Frontal cortex (tissue), 4 donors: Measurements from ENCODE around the gene PCBP3. TPM values are rescaled to one million over a fixed set of nuclear protein-coding genes. Genes with fewer than 3 reads are reported as not detected.
"Not testable (repeated sequence)": the region's sequence is repeated elsewhere in the genome, so short reads cannot be mapped to it uniquely, and the experiment has no call there.

Experiments
- DNase-seq, 2 donors: peaks; one replicate each; pipeline ENCODE4 v3.0.0; 2012; ENCODE audit warnings: low spot score in 2 of 2
- FAIRE-seq: peaks from 2 replicates; lab custom pipeline; 2012; peaks lifted over from hg19 to GRCh38; lab: Jason Lieb, UNC
- total RNA-seq: library from RNA; depleted of rRNA; stranded (reverse); fragments of >200 nt; gene quantifications from one replicate; pipeline ENCODE4 v1.2.3, GENCODE V29; 2014
- donor health status: control.
- donor health status: control.
- donor health status: control.

PCBP3 gene
- total RNA-seq, 1 donor from 2014 or later, result 7.3 TPM

DNA sequence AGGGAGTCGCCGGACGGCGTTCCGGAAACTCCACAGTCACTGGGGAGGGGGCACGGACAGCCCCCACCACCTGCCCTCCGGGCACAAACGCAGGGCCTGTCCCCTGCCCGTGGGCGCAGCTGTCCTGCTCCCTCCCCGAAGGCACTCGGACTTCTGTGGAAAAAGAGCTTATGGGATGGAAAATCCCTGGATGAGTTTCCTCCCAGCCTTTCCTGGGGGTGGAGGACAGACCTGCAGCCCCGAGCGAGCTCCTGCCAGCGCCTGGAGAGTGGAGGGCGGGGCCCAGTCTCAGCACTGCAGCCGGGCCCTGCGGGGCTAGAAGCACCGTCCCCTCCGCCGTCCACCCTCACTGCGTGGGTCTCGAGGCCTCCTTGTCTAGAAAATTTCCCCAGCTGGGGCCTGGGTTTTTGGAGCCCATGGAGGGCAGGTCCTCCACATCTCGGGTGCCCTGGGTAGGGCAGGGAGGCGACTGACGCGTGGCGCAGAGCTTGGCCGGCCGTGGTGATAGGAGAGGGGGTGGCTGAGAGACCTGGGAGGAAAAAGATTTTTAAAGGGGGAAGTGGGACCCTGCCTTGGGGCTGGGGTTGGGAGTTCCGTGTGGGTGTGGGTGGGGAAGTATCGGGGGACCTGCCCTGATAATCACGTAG lies 331.6 kb downstream of the PCBP3 start:
- FAIRE-seq (no peak), DNase-seq (peak in 1 of 2 donors; percentile 26)

DNA sequence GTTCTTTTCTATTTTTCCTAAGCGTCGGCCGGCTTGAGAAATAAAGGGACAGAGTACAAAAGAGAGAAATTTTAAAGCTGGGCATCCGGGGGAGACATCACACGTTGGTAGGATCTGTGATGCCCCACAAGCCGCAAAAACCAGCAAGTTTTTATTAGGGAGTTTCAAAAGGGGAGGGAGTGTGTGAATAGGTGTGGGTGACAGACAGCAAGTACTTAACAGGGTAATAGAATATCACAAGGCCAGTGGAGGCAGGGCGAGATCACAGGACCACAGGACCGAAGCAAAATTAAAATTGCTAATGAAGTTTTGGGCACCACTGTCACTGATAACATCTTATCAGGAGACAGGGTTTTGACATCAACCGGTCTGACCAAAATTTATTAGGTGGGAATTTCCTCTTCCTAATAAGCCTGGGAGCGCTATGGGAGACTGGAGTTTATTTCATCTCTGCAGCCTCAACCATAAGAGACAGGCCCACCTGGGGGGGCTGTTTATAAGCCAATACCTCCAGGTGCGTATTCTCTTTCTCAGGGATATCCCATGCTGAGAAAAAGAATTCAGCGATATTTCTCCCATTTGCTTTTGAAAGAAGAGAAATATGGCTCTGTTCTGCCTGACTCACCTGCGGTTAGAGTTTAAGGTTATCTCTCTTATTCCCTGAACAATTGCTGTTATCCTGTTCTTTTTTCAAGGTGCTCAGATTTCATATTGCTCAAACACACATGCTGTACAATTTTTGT lies 332.3 kb downstream of the PCBP3 start:
- not testable (repeated sequence) for FAIRE-seq, DNase-seq

- FAIRE-seq, result no peak
- DNase-seq, result no peak
These were observed 333.3 kb downstream of the PCBP3 start for GRCh38 chr21:45976701-45977311.

DNA sequence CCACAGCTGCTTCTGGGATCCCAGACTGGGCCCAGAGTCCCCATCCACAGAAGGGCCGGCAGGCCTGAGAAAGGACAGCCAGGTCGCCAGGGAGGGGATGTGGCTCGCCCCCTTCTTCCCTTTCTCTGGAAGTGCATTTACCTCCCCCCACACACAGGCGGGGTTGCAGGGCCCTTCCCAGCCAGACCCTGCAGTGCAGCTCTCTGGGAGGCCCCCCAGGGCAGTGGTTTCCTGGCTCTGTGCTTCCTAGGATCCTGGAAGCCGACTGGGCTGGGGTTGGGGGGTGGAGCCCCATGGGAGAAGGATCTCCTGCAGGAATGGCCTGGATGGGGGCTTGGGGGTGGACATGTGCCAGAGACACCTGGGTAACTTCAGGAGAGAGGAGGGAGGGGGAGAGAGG lies 333.9 kb downstream of the PCBP3 start:
- no peak for DNase-seq
- no peak for FAIRE-seq

GRCh38 chr21:45979141-45979631 lies 335.7 kb downstream of the PCBP3 start:
- DNase-seq (no peak), FAIRE-seq (no peak)

DNA sequence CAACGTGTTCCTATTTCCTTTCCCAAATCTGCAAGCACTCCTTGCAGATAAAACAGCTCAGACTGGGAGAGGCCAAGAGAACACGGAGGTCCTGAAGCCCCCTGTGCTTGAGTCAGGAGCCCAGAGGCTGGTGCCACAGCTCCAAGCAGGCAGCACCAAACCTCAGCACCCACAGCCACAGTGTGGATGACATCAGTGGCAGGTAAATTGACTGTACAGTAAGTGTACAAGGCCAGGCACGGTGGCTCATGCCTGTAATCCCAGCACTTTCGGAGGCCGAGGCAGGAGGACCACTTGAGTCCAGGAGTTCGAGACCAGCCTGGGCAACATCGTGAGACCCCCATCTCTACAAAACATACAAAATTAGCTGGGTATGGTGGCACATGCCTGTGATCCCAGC lies 336.1 kb downstream of the PCBP3 start:
- no peak for FAIRE-seq
- DNase-seq, result no peak

- no peak for DNase-seq
- no peak for FAIRE-seq
These were observed 336.7 kb downstream of the PCBP3 start for GRCh38 chr21:45980271-45980670.

- no peak for DNase-seq
- FAIRE-seq, result no peak
These were observed 337.2 kb downstream of the PCBP3 start for GRCh38 chr21:45980697-45981096.

GRCh38 chr21:45981151-45982091 lies 337.9 kb downstream of the PCBP3 start, which contains the start of gene COL6A1:
COL6A1 (plus strand) TSS chr21:45981770; CDS start chr21:45981851, 81 bp downstream.
- no peak for FAIRE-seq
- peak; percentile 75 to 85 for DNase-seq

GRCh38 chr21:45982092-45982757 lies 338.7 kb downstream of the PCBP3 start:
- DNase-seq (no peak), FAIRE-seq (no peak)

GRCh38 chr21:45982758-45983648 lies 339.5 kb downstream of the PCBP3 start:
- FAIRE-seq, result no peak
- no peak for DNase-seq

GRCh38 chr21:45983649-45983965 lies 340.1 kb downstream of the PCBP3 start:
- DNase-seq, result no peak
- no peak for FAIRE-seq

DNA sequence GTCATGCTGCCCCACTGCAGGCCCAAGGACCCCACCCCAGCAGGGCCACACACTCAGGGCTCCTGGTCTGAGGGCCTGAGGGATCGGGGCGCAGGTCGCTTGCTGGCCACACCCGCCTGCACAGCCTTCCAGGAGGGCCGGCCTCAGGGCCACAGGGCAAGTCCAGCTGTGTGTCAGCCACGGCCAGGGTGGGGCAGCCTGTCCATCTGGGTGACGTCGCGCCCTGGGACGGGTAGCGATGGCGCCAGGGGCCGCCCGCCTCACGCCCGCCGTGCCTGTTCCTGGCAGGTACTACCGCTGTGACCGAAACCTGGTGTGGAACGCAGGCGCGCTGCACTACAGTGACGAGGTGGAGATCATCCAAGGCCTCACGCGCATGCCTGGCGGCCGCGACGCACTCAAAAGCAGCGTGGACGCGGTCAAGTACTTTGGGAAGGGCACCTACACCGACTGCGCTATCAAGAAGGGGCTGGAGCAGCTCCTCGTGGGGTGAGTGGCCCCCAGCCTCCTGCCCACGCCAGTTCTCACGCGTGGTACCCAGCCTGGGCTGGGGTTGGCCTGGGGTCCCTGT lies 340.5 kb downstream of the PCBP3 start:
- no peak for FAIRE-seq

GRCh38 chr21:45984584-45985095 lies 341.1 kb downstream of the PCBP3 start:
- DNase-seq (no peak), FAIRE-seq (no peak)

More for the DNA sequence above, 340.5 kb downstream of the PCBP3 start:
- DNase-seq, result no peak

DNA sequence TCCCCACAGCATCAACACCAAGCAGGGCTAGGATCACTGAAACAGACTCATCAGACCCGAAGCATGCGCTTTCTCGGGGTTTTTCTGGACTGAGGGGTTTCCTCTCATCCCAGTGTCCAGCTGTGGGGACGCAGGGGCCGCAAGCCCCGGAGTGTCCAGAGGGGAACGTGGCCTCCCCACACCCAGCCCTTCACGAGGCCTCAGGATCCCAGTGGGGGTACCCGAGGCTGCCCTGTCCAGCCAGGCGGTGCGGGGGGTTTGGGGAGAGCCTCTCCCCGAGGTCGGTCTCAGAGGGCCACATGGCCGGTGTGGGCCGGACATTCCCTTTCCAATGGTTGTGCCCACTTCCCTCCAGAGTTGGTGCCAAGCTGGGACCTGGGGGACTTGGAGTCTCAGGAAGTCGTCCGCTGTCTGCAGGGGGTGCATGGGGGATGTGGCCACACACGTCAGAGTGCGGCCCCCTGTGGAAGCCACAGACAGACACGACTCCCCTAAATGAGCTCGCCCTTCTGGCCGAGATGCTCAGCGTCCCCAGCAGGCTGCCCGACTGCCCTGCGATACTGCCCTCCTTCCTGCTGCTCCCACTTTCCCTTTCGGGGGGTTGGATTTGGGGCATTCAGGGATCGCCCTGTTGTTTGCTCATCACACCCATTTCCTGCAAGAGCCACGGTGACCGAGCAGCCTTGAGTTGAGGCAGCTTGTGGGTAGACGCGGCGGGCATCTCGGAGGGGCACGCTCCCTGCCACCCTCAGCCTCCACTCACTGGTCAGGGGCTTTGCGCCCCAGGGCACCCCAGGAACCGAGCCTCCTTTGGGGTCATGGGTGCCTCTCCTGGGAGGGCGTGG lies 342.2 kb downstream of the PCBP3 start:
- DNase-seq (no peak), FAIRE-seq (no peak)

DNA sequence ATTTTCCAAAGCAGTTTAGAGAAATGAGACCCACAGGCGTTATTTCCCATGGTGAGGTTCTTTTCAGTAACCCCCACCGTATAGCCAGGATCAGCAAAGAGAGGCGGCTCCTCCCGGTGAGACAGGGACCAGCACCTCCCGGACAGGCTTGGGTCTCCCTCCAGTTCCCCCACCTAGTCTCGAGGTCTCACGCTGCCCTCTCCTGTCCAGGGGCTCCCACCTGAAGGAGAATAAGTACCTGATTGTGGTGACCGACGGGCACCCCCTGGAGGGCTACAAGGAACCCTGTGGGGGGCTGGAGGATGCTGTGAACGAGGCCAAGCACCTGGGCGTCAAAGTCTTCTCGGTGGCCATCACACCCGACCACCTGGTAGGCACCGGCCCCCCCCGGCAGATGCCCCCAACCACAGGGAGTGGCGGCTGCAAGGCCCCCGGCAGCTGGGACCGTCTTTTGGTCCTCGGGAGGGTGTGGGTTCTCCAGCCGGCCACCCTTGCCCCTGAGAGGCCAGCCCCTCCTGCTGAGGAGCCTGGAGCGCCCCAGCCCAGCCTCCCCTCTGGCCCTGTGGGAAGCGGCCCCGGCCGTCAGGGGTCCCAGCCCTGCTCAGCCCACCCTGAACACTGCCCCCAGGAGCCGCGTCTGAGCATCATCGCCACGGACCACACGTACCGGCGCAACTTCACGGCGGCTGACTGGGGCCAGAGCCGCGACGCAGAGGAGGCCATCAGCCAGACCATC lies 343.0 kb downstream of the PCBP3 start:
- DNase-seq (no peak), FAIRE-seq (no peak)
